Activated T-cell treated with anti-CD3 and anti-CD28 coated beads, Interleukin-2, amount 50 U/mL, for 72 hours (primary cell): ENCODE data around the gene GSTM2. TPM values are rescaled to one million over a fixed set of nuclear protein-coding genes. Genes with fewer than 3 reads are reported as not detected.

ENCODE experiments used
- ATAC-seq, 2 donors: fragments of 150-1000 bp; cut with Tn5 transposase; replicated peaks in 1 of 2; 2 replicates each; pipeline ENCODE4 v1.10.0; 2021; ENCODE audit warnings: moderate library complexity in 2 of 2, mild to moderate bottlenecking in 1 of 2
- DNase-seq, 2 donors: peaks; one replicate each; pipeline ENCODE4 v3.0.0; 2021 to 2022; ENCODE audit warnings: mixed read lengths in 1 of 2
- H3K27ac Mint-ChIP-seq: one replicate; pipeline ENCODE4 v1.8.0; 2022; ENCODE audit warnings: mild to moderate bottlenecking, moderate library complexity, mixed read lengths
- H3K27me3 Mint-ChIP-seq: one replicate; pipeline ENCODE4 v1.8.0; 2022; ENCODE audit warnings: low read depth, mixed read lengths
- H3K36me3 Mint-ChIP-seq, 2 donors: one replicate each; pipeline ENCODE4 v1.8.0; 2022; ENCODE audit warnings: mixed read lengths in 2 of 2, mild to moderate bottlenecking in 1 of 2; ENCODE audit not compliant: insufficient read depth in 2 of 2
- H3K4me1 Mint-ChIP-seq: one replicate; pipeline ENCODE4 v1.8.0; 2022; ENCODE audit warnings: low read depth, mixed read lengths
- H3K4me3 Mint-ChIP-seq, 2 donors: one replicate each; pipeline ENCODE4 v1.8.0; 2022; ENCODE audit warnings: mild to moderate bottlenecking in 2 of 2, mixed read lengths in 2 of 2, moderate library complexity in 2 of 2
- H3K9me3 Mint-ChIP-seq, 2 donors: one replicate each; pipeline ENCODE4 v1.8.0; 2022; ENCODE audit warnings: mixed read lengths in 2 of 2
- total RNA-seq, 2 donors: library from RNA; stranded (reverse); gene quantifications; one replicate each; pipeline ENCODE4 v1.2.3, GENCODE V29; 2022

Gene GSTM2
- total RNA-seq, 2 donors from 2014 or later = 40.2 to 41.9 TPM

DNA sequence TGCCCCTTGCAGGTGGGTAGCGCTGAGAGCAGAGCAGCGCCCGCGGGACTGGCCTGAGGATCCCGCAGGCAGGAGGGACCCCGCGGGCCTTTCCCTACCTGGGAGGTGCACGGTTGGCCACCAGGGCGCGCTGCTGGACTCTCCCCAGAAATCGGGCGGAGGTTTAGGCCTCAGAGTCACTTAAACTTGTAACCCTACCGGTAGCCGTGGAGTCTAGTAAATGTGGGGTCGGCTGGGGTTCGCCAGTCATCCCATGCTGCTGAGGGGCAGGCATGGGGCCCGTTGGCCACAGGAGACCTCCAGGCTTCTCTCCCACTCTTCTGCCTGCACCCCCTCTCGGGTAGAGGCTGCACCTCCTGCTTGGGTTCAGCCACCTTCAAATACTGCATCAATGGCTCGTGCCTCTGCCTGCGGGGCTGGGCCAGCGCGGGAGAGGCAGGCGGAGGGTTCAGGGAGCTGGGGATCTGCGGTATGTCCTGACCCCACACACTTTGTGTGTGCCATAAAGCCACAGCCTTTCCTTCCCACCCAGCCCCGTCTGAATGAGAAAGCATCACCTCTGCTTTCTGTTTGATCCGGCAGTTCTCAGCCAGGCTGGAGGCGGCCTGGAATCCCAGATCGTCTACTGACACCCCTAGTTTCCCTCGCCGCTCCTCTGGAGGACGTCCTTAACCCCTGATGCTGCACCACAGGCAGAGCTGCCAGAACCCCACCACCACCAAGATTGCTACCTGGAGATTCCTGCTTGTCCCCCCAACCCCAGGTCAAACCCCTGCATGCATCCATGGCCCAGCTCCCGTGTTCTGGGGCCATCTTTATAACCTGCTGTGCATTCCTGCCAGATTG lies 24.2 kb upstream of the GSTM2 start:
- no peaks in the 10 kb centered on the region for H3K36me3 Mint-ChIP-seq
- no peak overlapping the region for H3K27ac Mint-ChIP-seq
- DNase-seq = peak; percentile 92 to 95
- peak; percentile 96 to 97 for ATAC-seq
- H3K27me3 Mint-ChIP-seq = no peaks in the 10 kb centered on the region
- H3K4me1 Mint-ChIP-seq = peaks cover 21% of the 10 kb centered on the region
- no peak overlapping the region for H3K4me3 Mint-ChIP-seq
- H3K9me3 Mint-ChIP-seq = no peaks in the 10 kb centered on the region

DNA sequence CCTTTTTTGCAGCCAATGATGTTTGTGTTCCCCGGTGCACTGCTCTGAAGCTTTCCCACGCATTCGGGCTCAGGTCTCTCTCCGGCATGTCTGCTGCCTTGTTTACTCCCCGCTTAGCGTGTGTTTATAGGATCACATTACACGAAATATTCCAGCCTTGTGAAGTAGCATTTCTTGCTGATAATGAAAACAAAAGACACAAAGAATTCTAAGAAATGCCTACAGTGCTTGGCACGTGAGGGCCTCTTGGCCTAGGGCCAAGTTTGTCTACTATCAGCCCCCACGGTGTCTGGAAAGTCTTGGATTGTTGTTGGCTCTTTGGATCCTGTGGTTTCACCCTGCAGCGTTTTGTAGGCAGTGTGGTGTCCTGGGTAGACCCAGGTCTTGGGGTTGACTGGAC lies 23.2 kb upstream of the GSTM2 start:
- Mint-ChIP-seq H3K27me3 (no peaks in the 10 kb centered on the region), H3K9me3 (no peaks in the 10 kb centered on the region), H3K4me1 (peaks cover 21% of the 10 kb centered on the region), H3K4me3 (no peak overlapping the region), H3K27ac (no peak overlapping the region), H3K36me3 (no peaks in the 10 kb centered on the region)
- DNase-seq (no peak), ATAC-seq (no peak)

DNA sequence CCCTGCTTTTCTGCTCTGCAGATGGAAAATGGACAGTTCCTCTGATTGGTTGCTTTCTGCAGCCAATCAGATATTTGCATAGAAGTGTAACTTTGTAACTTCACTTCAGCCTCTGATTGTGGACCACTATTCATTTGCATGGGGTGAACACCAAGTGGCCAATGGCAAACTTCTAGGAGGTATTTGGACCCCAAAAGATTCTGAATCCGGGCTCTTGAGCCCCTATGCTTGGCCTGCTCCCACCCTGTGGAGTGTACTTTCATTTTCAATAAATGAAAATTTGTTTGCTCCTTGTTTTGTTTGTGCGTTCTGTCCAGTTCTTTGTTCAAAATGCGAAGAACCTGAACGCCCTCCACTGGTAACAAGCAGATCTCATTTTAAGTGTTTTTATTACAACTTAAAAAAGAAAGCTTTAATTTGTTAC lies 18.4 kb upstream of the GSTM2 start:
- Mint-ChIP-seq H3K9me3 (no peaks in the 10 kb centered on the region), H3K4me1 (no peaks in the 10 kb centered on the region), H3K36me3 (no peaks in the 10 kb centered on the region), H3K27me3 (peaks cover 10% of the 10 kb centered on the region), H3K4me3 (peak overlapping the region in 1 of 2 donors; percentile 59), H3K27ac (no peak overlapping the region)
- no peak for ATAC-seq
- no peak for DNase-seq

DNA sequence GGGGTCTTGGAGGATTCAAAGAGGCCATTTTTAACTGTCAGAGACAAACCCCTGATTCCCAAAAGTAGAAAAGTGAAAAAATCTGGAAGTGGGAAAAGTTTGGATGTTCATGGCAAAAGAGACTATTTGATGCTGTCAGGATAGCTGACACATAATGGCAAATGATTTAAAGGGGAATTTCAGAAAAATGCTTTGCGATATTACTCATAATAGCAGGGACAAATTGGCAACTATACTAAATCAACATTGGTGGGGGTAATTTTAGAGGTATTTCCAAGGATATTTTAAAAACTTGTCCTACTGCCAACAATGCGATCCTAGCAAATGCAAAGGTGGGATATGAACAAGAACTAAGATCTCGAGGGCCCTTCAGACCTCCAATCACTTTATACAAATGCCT lies 17.2 kb upstream of the GSTM2 start:
- no peak overlapping the region for H3K27ac Mint-ChIP-seq
- peaks cover 11% of the 10 kb centered on the region for H3K4me1 Mint-ChIP-seq
- DNase-seq = no peak
- H3K4me3 Mint-ChIP-seq = no peak overlapping the region
- peaks cover 16% of the 10 kb centered on the region for H3K27me3 Mint-ChIP-seq
- no peaks in the 10 kb centered on the region for H3K36me3 Mint-ChIP-seq
- no peak for ATAC-seq
- H3K9me3 Mint-ChIP-seq = no peaks in the 10 kb centered on the region

DNA sequence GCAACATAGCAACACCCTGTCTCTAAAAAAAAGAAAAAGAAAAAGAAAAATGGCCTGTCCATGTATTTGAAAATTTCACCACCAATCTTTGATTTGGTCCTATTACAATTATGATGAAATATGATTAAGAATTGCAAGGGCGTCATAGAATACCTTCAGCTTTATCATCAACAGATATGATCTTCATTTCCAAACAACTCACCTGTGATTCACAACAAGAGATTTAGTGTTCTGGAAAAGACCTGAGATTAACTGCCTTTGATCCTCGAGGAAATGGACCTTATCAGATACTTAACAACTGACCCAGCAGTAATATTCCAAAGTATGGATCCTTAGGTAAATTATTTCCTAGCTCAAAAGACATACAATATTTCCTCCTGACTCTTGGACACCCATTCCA lies 15.5 kb upstream of the GSTM2 start:
- DNase-seq (no peak), ATAC-seq (no peak)
- Mint-ChIP-seq H3K27ac (no peak overlapping the region), H3K27me3 (peaks cover 16% of the 10 kb centered on the region), H3K9me3 (no peaks in the 10 kb centered on the region), H3K4me1 (peaks cover 17% of the 10 kb centered on the region), H3K4me3 (no peak overlapping the region), H3K36me3 (no peaks in the 10 kb centered on the region)

DNA sequence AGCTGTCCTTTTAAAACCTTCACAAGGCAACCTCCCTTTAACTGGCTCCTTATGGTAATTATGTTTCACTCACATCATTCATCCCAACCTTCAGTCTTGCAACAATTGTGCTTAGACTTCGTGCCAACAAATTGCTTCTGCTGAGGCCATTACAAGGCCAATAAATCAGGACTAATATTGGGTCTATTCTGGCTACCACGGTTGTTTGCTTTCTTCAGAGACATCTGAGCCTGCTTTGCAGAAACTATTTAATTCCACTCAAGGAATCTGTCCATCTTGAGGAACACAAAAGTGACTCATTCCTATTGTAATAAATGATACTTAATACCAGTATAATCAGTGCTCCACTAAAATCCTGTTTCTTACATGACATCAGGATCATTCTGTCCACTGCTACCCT lies 14.6 kb upstream of the GSTM2 start:
- Mint-ChIP-seq H3K36me3 (no peaks in the 10 kb centered on the region), H3K27ac (peak overlapping the region; percentile 56), H3K9me3 (no peaks in the 10 kb centered on the region), H3K4me3 (no peak overlapping the region), H3K27me3 (peaks cover 16% of the 10 kb centered on the region), H3K4me1 (peaks cover 17% of the 10 kb centered on the region)
- no peak for DNase-seq
- ATAC-seq = no peak

DNA sequence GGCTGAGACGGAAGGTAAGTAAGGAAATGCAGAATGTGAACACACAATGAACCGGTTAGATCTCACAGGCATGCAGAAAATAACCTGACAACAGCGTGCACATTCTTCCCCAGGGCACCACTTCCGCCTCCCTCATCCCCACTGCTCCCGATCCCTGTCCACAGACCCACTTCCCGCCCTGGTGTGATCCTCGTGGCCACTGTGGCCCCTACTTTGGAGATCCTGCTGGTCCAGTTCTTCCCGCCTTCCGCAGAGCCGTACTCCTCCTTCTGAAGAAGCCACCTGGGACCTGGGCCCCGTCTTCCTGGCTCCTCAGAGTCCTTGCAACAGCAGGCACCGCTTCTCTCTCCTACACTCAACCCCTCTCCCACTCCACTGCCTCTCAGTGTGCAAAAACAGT lies 13.3 kb upstream of the GSTM2 start:
- DNase-seq = no peak
- no peaks in the 10 kb centered on the region for H3K9me3 Mint-ChIP-seq
- H3K36me3 Mint-ChIP-seq = no peaks in the 10 kb centered on the region
- peaks cover 16% of the 10 kb centered on the region for H3K27me3 Mint-ChIP-seq
- peaks cover 17% of the 10 kb centered on the region for H3K4me1 Mint-ChIP-seq
- H3K27ac Mint-ChIP-seq = no peak overlapping the region
- no peak for ATAC-seq
- peak overlapping the region in 1 of 2 donors; percentile 21 for H3K4me3 Mint-ChIP-seq

DNA sequence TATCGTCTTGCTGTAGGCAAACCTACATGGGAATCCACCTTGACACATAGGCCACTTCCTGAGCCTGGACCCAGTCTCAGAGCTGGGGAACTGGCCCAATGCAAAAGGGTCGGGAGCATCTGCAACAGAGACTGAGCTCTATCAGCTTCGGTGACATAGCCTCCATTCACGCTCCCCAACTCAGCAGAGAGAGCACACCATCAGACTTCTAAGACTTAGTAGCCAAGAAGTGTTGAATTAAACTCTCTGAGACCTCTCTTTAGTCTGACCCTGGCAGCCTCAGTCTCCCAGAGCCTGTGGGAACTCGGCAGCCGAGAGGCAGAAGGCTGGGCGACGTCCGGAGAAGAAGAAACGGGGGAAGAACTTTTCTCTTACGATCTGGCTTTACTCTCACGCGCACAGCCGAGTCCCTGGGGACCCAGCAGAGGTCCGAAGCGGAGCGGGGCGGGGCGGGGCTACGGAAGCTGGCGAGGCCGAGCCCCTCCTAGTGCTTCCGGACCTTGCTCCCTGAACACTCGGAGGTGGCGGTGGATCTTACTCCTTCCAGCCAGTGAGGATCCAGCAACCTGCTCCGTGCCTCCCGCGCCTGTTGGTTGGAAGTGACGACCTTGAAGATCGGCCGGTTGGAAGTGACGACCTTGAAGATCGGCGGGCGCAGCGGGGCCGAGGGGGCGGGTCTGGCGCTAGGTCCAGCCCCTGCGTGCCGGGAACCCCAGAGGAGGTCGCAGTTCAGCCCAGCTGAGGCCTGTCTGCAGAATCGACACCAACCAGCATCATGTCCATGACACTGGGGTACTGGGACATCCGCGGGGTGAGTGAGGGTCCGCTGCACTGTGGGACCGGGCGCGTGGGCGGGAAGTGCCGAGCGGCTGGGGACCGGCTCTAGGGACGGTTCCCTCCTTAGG lies 12.0 kb upstream of the GSTM2 start, which contains the start of gene GSTM4:
Gene GSTM4 (plus strand): TSS at position 485 of the 905 bp plus-strand sequence. CDS start 291 bp downstream, at position 776.
- Mint-ChIP-seq H3K27ac (peak within 1 kb of the TSS; percentile 81), H3K9me3 (no peaks in the 10 kb centered on the region), H3K27me3 (peaks cover 16% of the 10 kb centered on the region), H3K4me1 (peaks cover 17% of the 10 kb centered on the region), H3K4me3 (peak within 1 kb of the TSS; percentile 92 to 96), H3K36me3 (no peaks in the 10 kb centered on the region)
- ATAC-seq = peak; percentile 95 to 97
- peak; percentile 80 for DNase-seq

DNA sequence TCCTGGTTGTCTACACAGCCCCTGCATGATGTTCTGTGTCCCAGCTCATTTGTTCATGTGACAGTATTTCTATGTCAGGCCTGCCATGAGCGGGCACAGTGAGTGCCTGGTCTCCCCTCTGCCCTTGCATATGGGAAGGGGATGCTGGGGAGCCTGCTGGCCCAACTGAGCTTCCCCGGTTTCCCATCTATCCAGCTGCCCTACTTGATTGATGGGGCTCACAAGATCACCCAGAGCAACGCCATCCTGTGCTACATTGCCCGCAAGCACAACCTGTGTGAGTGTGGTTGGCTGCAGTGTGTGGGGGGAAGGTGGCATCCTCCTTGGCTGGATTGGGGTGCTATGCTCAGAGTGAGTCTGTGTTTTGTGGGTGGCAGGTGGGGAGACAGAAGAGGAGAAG lies 10.5 kb upstream of the GSTM2 start:
- Mint-ChIP-seq H3K36me3 (no peaks in the 10 kb centered on the region), H3K4me3 (peak overlapping the region in 1 of 2 donors; percentile 31), H3K27ac (no peak overlapping the region), H3K4me1 (peaks cover 17% of the 10 kb centered on the region), H3K27me3 (peaks cover 16% of the 10 kb centered on the region), H3K9me3 (no peaks in the 10 kb centered on the region)
- DNase-seq = no peak
- ATAC-seq = no peak

DNA sequence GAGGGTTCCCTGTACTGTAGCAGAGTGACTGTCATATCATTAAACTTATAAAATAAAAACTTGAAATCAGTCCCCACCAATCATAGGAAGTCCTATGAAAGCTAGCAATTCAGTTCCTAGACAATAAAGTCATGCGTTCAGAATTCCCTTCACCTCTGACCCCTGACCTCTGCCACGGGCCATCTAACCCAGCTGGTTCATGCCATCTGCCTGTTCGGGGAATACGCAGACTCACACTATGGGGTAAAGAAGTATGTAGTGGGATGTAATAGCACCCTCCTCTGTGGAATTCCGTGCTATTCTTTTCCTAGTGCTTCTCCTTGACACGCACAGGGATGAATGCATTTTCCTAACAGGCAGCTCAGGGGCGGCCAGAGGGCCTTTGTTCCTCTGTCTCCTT lies 9.9 kb upstream of the GSTM2 start:
- no peak overlapping the region for H3K27ac Mint-ChIP-seq
- no peak for ATAC-seq
- no peak for DNase-seq
- peaks cover 17% of the 10 kb centered on the region for H3K4me1 Mint-ChIP-seq
- no peaks in the 10 kb centered on the region for H3K36me3 Mint-ChIP-seq
- no peak overlapping the region for H3K4me3 Mint-ChIP-seq
- H3K27me3 Mint-ChIP-seq = peaks cover 16% of the 10 kb centered on the region
- H3K9me3 Mint-ChIP-seq = no peaks in the 10 kb centered on the region

DNA sequence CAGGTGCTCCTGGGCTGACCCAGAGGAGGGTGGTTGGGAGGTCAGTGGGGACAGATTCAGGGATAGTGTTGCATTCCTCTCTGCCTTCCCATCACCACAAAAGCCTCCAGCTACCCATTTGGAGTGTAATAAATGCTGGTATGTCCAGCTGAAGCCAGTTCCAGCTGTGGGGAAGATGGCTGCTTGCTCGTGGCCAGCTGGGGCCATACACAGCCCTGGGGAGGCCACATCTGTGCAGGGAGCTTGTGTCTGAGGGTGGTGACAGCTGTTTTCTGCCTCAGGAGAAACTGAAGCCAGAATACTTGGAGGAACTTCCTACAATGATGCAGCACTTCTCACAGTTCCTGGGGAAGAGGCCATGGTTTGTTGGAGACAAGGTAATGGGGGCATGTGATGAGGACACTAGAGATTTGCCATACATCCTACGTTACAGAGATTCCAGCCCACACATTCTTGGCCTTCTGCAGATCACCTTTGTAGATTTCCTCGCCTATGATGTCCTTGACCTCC lies 9.3 kb upstream of the GSTM2 start:
- Mint-ChIP-seq H3K27me3 (peaks cover 10% of the 10 kb centered on the region), H3K27ac (no peak overlapping the region), H3K4me1 (peaks cover 17% of the 10 kb centered on the region), H3K9me3 (no peaks in the 10 kb centered on the region), H3K36me3 (no peaks in the 10 kb centered on the region), H3K4me3 (no peak overlapping the region)
- DNase-seq (no peak), ATAC-seq (no peak)

DNA sequence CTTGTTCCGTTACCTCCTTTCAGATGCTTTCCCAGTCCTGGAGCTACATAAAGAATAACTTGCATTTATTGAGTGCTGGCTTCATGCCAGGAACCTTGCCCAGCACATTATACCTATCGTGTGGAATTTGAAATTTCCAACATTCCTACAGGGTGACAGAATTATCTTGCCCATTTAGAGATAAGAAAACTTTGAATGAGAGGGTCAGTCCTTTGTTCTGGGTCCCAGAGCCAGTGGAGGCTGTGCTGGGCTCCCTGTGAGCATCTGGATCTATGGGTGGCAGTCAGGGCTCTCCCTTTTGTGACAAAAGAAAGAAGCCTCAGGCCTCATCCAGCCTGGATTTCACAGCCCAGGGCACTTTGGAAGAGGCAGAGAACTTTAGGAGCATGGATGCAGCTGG lies 8.7 kb upstream of the GSTM2 start:
- no peak for DNase-seq
- Mint-ChIP-seq H3K4me3 (no peak overlapping the region), H3K4me1 (peaks cover 17% of the 10 kb centered on the region), H3K36me3 (no peaks in the 10 kb centered on the region), H3K9me3 (no peaks in the 10 kb centered on the region), H3K27me3 (peaks cover 8% of the 10 kb centered on the region), H3K27ac (no peak overlapping the region)
- ATAC-seq = no peak
